K562 (cell line): ENCODE results near the gene SRPK1. TPM values are rescaled to one million over a fixed set of nuclear protein-coding genes. Genes with fewer than 3 reads are reported as not detected.

Experiments used
- ATAC-seq: fragments of 200-7000 bp; cut with Tn5 transposase; 3 replicates; pipeline ENCODE4 v1.9.1; 2020; ENCODE audit warnings: moderate library complexity
- BruUV-seq: library from RNA; stranded (reverse); fragments of 400-500 nt; replicated peaks from 2 replicates; lab custom pipeline; 2021; lab: Mats Ljungman, UMichigan
- CTCF ChIA-PET: fragments of 300-600 bp; formaldehyde crosslinking; extraction: SDS; loops from one replicate; lab custom pipeline; 2021; ENCODE audit warnings: low intra/inter-chr PET ratio; lab: Yijun Ruan, JAX
- POLR2A ChIA-PET: fragments of 300-600, 350-650 bp; sonication (Branson Sonifier 250); formaldehyde crosslinking; extraction: SDS; loops from one replicate; lab custom pipeline; 2021; ENCODE audit warnings: antibody characterized with exemption, inconsistent platforms; lab: Yijun Ruan, JAX
- DNase-seq, 4 experiments: peaks; one replicate each; pipeline versions ENCODE4 v3.0.0 to v3.0.0-alpha.2; 2011 to 2018; ENCODE audit warnings: low spot score in 3 of 4, mixed read lengths in 3 of 4; ENCODE audit errors: extremely low read depth in 1 of 4
- FAIRE-seq: peaks from 2 replicates; lab custom pipeline; 2011; peaks lifted over from hg19 to GRCh38; lab: Jason Lieb, UNC
- H2AFZ ChIP-seq: 2 replicates; pipeline ENCODE4 v1.6.0; 2011; ENCODE audit warnings: low read depth, low read length, control low read depth, inconsistent platforms
- H3K27ac ChIP-seq: fragments of 200-600 bp; 3 replicates; pipeline ENCODE4 v1.8.0; 2011; ENCODE audit warnings: low read depth, mild to moderate bottlenecking, control low read depth, inconsistent platforms, low read length, moderate library complexity, mixed read lengths; ENCODE audit errors: extremely low read depth
- H3K27me3 ChIP-seq, 2 experiments: fragments of 300-600 bp in 1 of 2; 2 replicates in 1 of 2; 3 replicates in 1 of 2; pipeline versions ENCODE4 v1.6.0 to v1.8.0; 2011; ENCODE audit warnings: inconsistent platforms in 2 of 2, low read length in 2 of 2, mild to moderate bottlenecking in 1 of 2, mixed read lengths in 1 of 2, moderate library complexity in 1 of 2; ENCODE audit not compliant: control insufficient read depth in 2 of 2, insufficient read depth in 2 of 2
- H3K36me3 ChIP-seq: fragments of 300-600 bp; 3 replicates; pipeline ENCODE4 v1.8.0; 2011; ENCODE audit warnings: mild to moderate bottlenecking, low read length, inconsistent platforms; ENCODE audit not compliant: control insufficient read depth, insufficient read depth
- H3K4me1 ChIP-seq, 2 experiments: fragments of 200-600 bp in 1 of 2; replicated peaks in 1 of 2; 2 replicates in 1 of 2; 3 replicates in 1 of 2; pipeline versions ENCODE4 v1.5.1 to v1.8.0; 2011; ENCODE audit warnings: inconsistent platforms in 2 of 2, low read length in 2 of 2, mild to moderate bottlenecking in 1 of 2, mixed read lengths in 1 of 2, moderate library complexity in 1 of 2; ENCODE audit not compliant: control insufficient read depth in 2 of 2, insufficient read depth in 2 of 2
- H3K4me2 ChIP-seq: 2 replicates; pipeline ENCODE4 v1.6.1; 2011; ENCODE audit warnings: low read length, control low read depth, inconsistent platforms, mixed read lengths; ENCODE audit not compliant: insufficient read depth
- H3K4me3 ChIP-seq: fragments of 200-600 bp; sonication (generic), shearing (Covaris generic); 2 replicates; pipeline ENCODE4 v1.5.1; 2016; ENCODE audit warnings: control low read depth, inconsistent platforms
- H3K79me2 ChIP-seq: fragments of 200-600 bp; 3 replicates; pipeline ENCODE4 v1.8.0; 2011; ENCODE audit warnings: low read length, inconsistent platforms; ENCODE audit not compliant: control insufficient read depth, insufficient read depth
- H3K9ac ChIP-seq, 2 experiments: 2 replicates each; pipeline versions ENCODE4 v1.6.0 to v1.6.1; 2011; ENCODE audit warnings: low read depth in 2 of 2, low read length in 2 of 2, control low read depth in 1 of 2, inconsistent platforms in 1 of 2, mild to moderate bottlenecking in 1 of 2, mixed read lengths in 1 of 2; ENCODE audit not compliant: insufficient read depth in 1 of 2
- H3K9me1 ChIP-seq: one replicate; pipeline ENCODE4 v1.6.0; 2011; ENCODE audit warnings: inconsistent platforms, mild to moderate bottlenecking, low read length, moderate library complexity; ENCODE audit not compliant: control insufficient read depth, insufficient read depth
- H3K9me3 ChIP-seq: replicated peaks from 2 replicates; pipeline ENCODE4 v1.5.1; 2011; ENCODE audit warnings: low read depth, low read length, inconsistent platforms; ENCODE audit not compliant: control insufficient read depth, insufficient read depth
- H4K20me1 ChIP-seq: replicated peaks from 2 replicates; pipeline ENCODE4 v1.6.1; 2011; ENCODE audit warnings: low read length, inconsistent platforms, mixed read lengths; ENCODE audit not compliant: control insufficient read depth, insufficient read depth
- ARID2 ChIP-seq: fragments of 450-650 bp; IDR thresholded peaks from 2 replicates; pipeline ENCODE4 v1.6.1; 2017; ENCODE audit warnings: antibody characterized with exemption, mild to moderate bottlenecking
- ASH1L ChIP-seq: fragments of 450-650 bp; IDR thresholded peaks from 2 replicates; pipeline ENCODE4 v1.6.1; 2018; ENCODE audit warnings: borderline replicate concordance, mild to moderate bottlenecking, low read depth; ENCODE audit not compliant: partially characterized antibody
- CBFA2T3 ChIP-seq: fragments of 450-650 bp; IDR thresholded peaks from 2 replicates; pipeline ENCODE4 v1.6.1; 2017
- GTF2B ChIP-seq: IDR thresholded peaks from 2 replicates; pipeline ENCODE4 v1.6.1; 2011; ENCODE audit not compliant: insufficient read length; ENCODE audit errors: extremely low read depth
- KAT2B ChIP-seq: IDR thresholded peaks from one replicate; pipeline ENCODE4 v1.6.1; 2012; ENCODE audit warnings: low read depth, mild to moderate bottlenecking, control low read depth, inconsistent platforms, low read length, moderate library complexity
- KAT7 ChIP-seq: sonication (generic); formaldehyde crosslinking; IDR thresholded peaks from 2 replicates; pipeline ENCODE4 v1.8.0; 2022; ENCODE audit warnings: missing genetic modification reagents, mild to moderate bottlenecking, borderline replicate concordance
- MTA1 ChIP-seq: fragments of 450-650 bp; IDR thresholded peaks from 2 replicates; pipeline ENCODE4 v1.6.1; 2017; ENCODE audit warnings: borderline replicate concordance
- MYNN ChIP-seq, 2 experiments: sonication (generic); formaldehyde crosslinking in 1 of 2; IDR thresholded peaks; 2 replicates each; pipeline versions ENCODE4 v1.5.0 to v1.6.1; 2016 to 2020; ENCODE audit warnings: antibody characterized with exemption in 1 of 2, missing genetic modification reagents in 1 of 2
- NFIC ChIP-seq: fragments of 450-650 bp; IDR thresholded peaks from 2 replicates; pipeline ENCODE4 v1.6.1; 2017; ENCODE audit warnings: mild to moderate bottlenecking, inconsistent platforms
- NFIX ChIP-seq: fragments of 250-450 bp; sonication (Bioruptor Pico); IDR thresholded peaks from 2 replicates; pipeline ENCODE4 v1.4.0; 2020; ENCODE audit warnings: low read depth, mild to moderate bottlenecking, moderate library complexity
- PML ChIP-seq: IDR thresholded peaks from 2 replicates; pipeline ENCODE4 v1.6.1; 2012; ENCODE audit warnings: low read length, inconsistent platforms
- SMAD2 ChIP-seq: fragments of 150-350 bp; IDR thresholded peaks from 2 replicates; pipeline ENCODE4 v1.6.1; 2014; ENCODE audit warnings: low read depth, mild to moderate bottlenecking, low read length
- STAT5B ChIP-seq: fragments of 250-450 bp; sonication (Bioruptor Pico); IDR thresholded peaks from 2 replicates; pipeline ENCODE4 v1.8.0; 2021; ENCODE audit warnings: mild to moderate bottlenecking, inconsistent platforms
- TARDBP ChIP-seq: fragments of 450-650 bp; IDR thresholded peaks from 2 replicates; pipeline ENCODE4 v1.6.1; 2016
- ZBTB43 ChIP-seq: sonication (generic); formaldehyde crosslinking; IDR thresholded peaks from 2 replicates; pipeline ENCODE4 v1.8.0; 2023; ENCODE audit warnings: mild to moderate bottlenecking, missing genetic modification reagents
- ZNF431 ChIP-seq: sonication (generic); formaldehyde crosslinking; IDR thresholded peaks from 2 replicates; pipeline ENCODE4 v1.8.0; 2022; ENCODE audit warnings: mild to moderate bottlenecking, missing genetic modification reagents
- WGBS: fragments of 100-300 bp; shearing (Covaris generic); methylation state at CpG from one replicate; pipeline ENCODE4 v1.1.6; 2016; ENCODE audit warnings: low coverage, mixed read lengths; ENCODE audit not compliant: insufficient coverage; ENCODE audit errors: missing lambda C conversion rate; 5-methylcytosine and 5-hydroxymethylcytosine counted together
- in situ Hi-C: fragments of 300-500 bp; cut with MboI; formaldehyde crosslinking; loops from 4 replicates; pipeline ENCODE4 v1.15.0; 2018; ENCODE audit warnings: inconsistent platforms, mixed read lengths
- intact Hi-C: fragments of 100-400 bp; cut with micrococcal nuclease; formaldehyde crosslinking; loops from 2 replicates; pipeline ENCODE4 v1.14.2; 2022
- polyA plus RNA-seq, 8 experiments: library from polyadenylated mRNA; depleted of rRNA in 4 of 8; stranded (reverse) in 5 of 8; unstranded in 3 of 8; fragments of >200 nt; fragmentation: Nextera tagmentation in 2 of 8; fragmentation: Illumina TruSeq in 1 of 8; extraction: Ambion mirVana in 2 of 8; extraction: Trizol in 1 of 8; gene quantifications; 2 replicates each; pipeline versions ENCODE4 v1.2.1 to v1.2.3, GENCODE V29; 2011 to 2014; ENCODE audit warnings: inconsistent platforms in 1 of 8, missing spikeins in 1 of 8
- total RNA-seq, 7 experiments: library from RNA; depleted of rRNA in 6 of 7; stranded (reverse); fragments of >200 nt in 6 of 7; fragmentation: Illumina TruSeq in 2 of 7; extraction: Trizol in 2 of 7; gene quantifications; 2 replicates each; pipeline versions ENCODE4 v1.2.1 to v1.2.3, GENCODE V29; 2011 to 2021; ENCODE audit warnings: low replicate concordance in 1 of 7
- TF ChIP-seq, protein P1 (sequence below): fragments of 250-450 bp; sonication (Bioruptor Pico); IDR thresholded peaks from 2 replicates; pipeline ENCODE4 v1.8.0; 2022; ENCODE audit warnings: inconsistent platforms, mild to moderate bottlenecking, moderate library complexity, borderline replicate concordance

Gene SRPK1
- total and polyA plus RNA-seq, 9 of the 15 experiments (the other 6 are each of a cell fraction or from before 2014, with no cell fraction given) = 99.6 to 185 (median 159) TPM

- H3K9me1 ChIP-seq = no peaks in the 10 kb centered on the region
- ChIA-PET POLR2A (interaction anchor here (1.5 to 1.7 kb wide), 2 partner anchors 12 to 13 kb away, joined by 3 to 5 read pairs; no protein-coding TSS in a partner anchor), CTCF (no interaction called here)
- H3K4me3 ChIP-seq = no peak overlapping the region
- no peak for FAIRE-seq
- H3K27me3 ChIP-seq = no peaks in the 10 kb centered on the region
- no peaks in the 10 kb centered on the region for H4K20me1 ChIP-seq
- H3K27ac ChIP-seq = no peak overlapping the region
- H2AFZ ChIP-seq = no peak overlapping the region
- H3K79me2 ChIP-seq = no peaks in the 10 kb centered on the region
- no peak overlapping the region for H3K9ac ChIP-seq
- no peaks in the 10 kb centered on the region for H3K36me3 ChIP-seq
- intact Hi-C loops (no loop called here), in situ Hi-C loops (no loop called here)
- no peak overlapping the region for H3K4me2 ChIP-seq
- TF ChIP-seq ARID2 = no peak
- TF ChIP-seq GTF2B = no peak
- no peak for TF ChIP-seq KAT7
- TF ChIP-seq SMAD2 = no peak
- no peak for TF ChIP-seq MYNN (IDR thresholded peaks at IDR 0.05)
- no peak for TF ChIP-seq MYNN (CRISPR knock-in tag; IDR thresholded peaks at IDR 0.05)
- no peak for TF ChIP-seq TARDBP
- TF ChIP-seq NFIX (CRISPR knock-in tag) = peak; percentile 88
- no peak for TF ChIP-seq STAT5B (CRISPR knock-in tag)
- no peak for TF ChIP-seq PML
- no peak for TF ChIP-seq ZNF431 (CRISPR knock-in tag)
- TF ChIP-seq ZBTB43 (CRISPR knock-in tag) = no peak
- TF ChIP-seq MTA1 = no peak
- TF ChIP-seq, protein P1, sequence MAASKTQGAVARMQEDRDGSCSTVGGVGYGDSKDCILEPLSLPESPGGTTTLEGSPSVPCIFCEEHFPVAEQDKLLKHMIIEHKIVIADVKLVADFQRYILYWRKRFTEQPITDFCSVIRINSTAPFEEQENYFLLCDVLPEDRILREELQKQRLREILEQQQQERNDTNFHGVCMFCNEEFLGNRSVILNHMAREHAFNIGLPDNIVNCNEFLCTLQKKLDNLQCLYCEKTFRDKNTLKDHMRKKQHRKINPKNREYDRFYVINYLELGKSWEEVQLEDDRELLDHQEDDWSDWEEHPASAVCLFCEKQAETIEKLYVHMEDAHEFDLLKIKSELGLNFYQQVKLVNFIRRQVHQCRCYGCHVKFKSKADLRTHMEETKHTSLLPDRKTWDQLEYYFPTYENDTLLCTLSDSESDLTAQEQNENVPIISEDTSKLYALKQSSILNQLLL (CRISPR knock-in tag) = no peak
- no peak for TF ChIP-seq KAT2B
- no peak for TF ChIP-seq ASH1L
- peak; percentile 96 for TF ChIP-seq NFIC
- TF ChIP-seq CBFA2T3 = peak; percentile 47
- DNase-seq = no peak
- no TSS peak for BruUV-seq
- no peak for ATAC-seq
- peaks cover 3% of the 10 kb centered on the region; the same call in 1 of the 2 replicates for H3K9me3 ChIP-seq
- no peaks in the 10 kb centered on the region; a peak in 1 of 5 replicates for H3K4me1 ChIP-seq
- WGBS = 6% methylated on average over 5 of the region's 5 CpGs
These were observed 14.6 kb upstream of the SRPK1 start for GRCh38 chr6:35935469-35935868.
